IPS-18c (cell line): Measurements from ENCODE around the gene PRKG1.
A peak's percentile ranks its signal among the peaks of the same experiment; 100 is the strongest.

Experiments used
- H3K4me3 ChIP-seq: 2 replicates; pipeline ENCODE4 v1.7.0; 2013; ENCODE audit warnings: low read depth, mild to moderate bottlenecking, low read length, moderate library complexity; ENCODE audit not compliant: insufficient read depth
- H3K9me3 ChIP-seq: one replicate; pipeline ENCODE4 v1.6.1; 2013; ENCODE audit warnings: mild to moderate bottlenecking, low read length, moderate library complexity; ENCODE audit not compliant: control insufficient read depth, insufficient read depth

PRKG1 gene

GRCh38 chr10:51074238-51075028 lies at the start of gene PRKG1:
PRKG1 (plus strand) TSS chr10:51074487.
- Histone ChIP-seq H3K4me3 (peak within 1 kb of the TSS; percentile 68), H3K9me3 (no peaks in the 10 kb centered on the region)

- H3K9me3 ChIP-seq: no peaks in the 10 kb centered on the region
- H3K4me3 ChIP-seq: no peak overlapping the region
These were observed 45.9 kb upstream of the PRKG1 start for GRCh38 chr10:51028420-51028819.

GRCh38 chr10:51029172-51029641 lies 45.1 kb upstream of the PRKG1 start:
- no peaks in the 10 kb centered on the region for H3K9me3 ChIP-seq
- no peak overlapping the region for H3K4me3 ChIP-seq

- Histone ChIP-seq H3K4me3 (no peak overlapping the region), H3K9me3 (no peaks in the 10 kb centered on the region)
These were observed 43.8 kb upstream of the PRKG1 start for GRCh38 chr10:51030480-51030879.

- Histone ChIP-seq H3K4me3 (no peak overlapping the region), H3K9me3 (no peaks in the 10 kb centered on the region)
These were observed 42.3 kb upstream of the PRKG1 start for GRCh38 chr10:51031950-51032349.

- no peak overlapping the region for H3K4me3 ChIP-seq
- H3K9me3 ChIP-seq: no peaks in the 10 kb centered on the region
These were observed 39.5 kb upstream of the PRKG1 start for GRCh38 chr10:51034769-51035168.

GRCh38 chr10:51035344-51035743 lies 38.9 kb upstream of the PRKG1 start:
- Histone ChIP-seq H3K4me3 (no peak overlapping the region), H3K9me3 (no peaks in the 10 kb centered on the region)

- H3K9me3 ChIP-seq: no peaks in the 10 kb centered on the region
These were observed 28.4 kb upstream of the PRKG1 start for GRCh38 chr10:51045871-51046270.

GRCh38 chr10:51046654-51047053 lies 27.6 kb upstream of the PRKG1 start:
- H3K9me3 ChIP-seq: no peaks in the 10 kb centered on the region

More at GRCh38 chr10:51045871-51046270, 28.4 kb upstream of the PRKG1 start:
- no peak overlapping the region for H3K4me3 ChIP-seq

GRCh38 chr10:51047857-51048256 lies 26.4 kb upstream of the PRKG1 start:
- Histone ChIP-seq H3K9me3 (no peaks in the 10 kb centered on the region), H3K4me3 (no peak overlapping the region)

More at GRCh38 chr10:51046654-51047053, 27.6 kb upstream of the PRKG1 start:
- no peak overlapping the region for H3K4me3 ChIP-seq

- Histone ChIP-seq H3K9me3 (no peaks in the 10 kb centered on the region), H3K4me3 (no peak overlapping the region)
These were observed 25.5 kb upstream of the PRKG1 start for GRCh38 chr10:51048792-51049191.

GRCh38 chr10:51052163-51052562 lies 22.1 kb upstream of the PRKG1 start:
- Histone ChIP-seq H3K4me3 (no peak overlapping the region), H3K9me3 (no peaks in the 10 kb centered on the region)

GRCh38 chr10:51057925-51058324 lies 16.4 kb upstream of the PRKG1 start:
- Histone ChIP-seq H3K4me3 (no peak overlapping the region), H3K9me3 (no peaks in the 10 kb centered on the region)

GRCh38 chr10:51063166-51063565 lies 11.1 kb upstream of the PRKG1 start:
- no peaks in the 10 kb centered on the region for H3K9me3 ChIP-seq

GRCh38 chr10:51063659-51064535 lies 10.4 kb upstream of the PRKG1 start:
- Histone ChIP-seq H3K9me3 (no peaks in the 10 kb centered on the region), H3K4me3 (no peak overlapping the region)

More at GRCh38 chr10:51063166-51063565, 11.1 kb upstream of the PRKG1 start:
- H3K4me3 ChIP-seq: no peak overlapping the region

- H3K9me3 ChIP-seq: no peaks in the 10 kb centered on the region
- H3K4me3 ChIP-seq: no peak overlapping the region
These were observed 8.1 kb upstream of the PRKG1 start for GRCh38 chr10:51066231-51066630.

- no peak overlapping the region for H3K4me3 ChIP-seq
- H3K9me3 ChIP-seq: no peaks in the 10 kb centered on the region
These were observed 2.1 kb upstream of the PRKG1 start for GRCh38 chr10:51072210-51072609.

- H3K4me3 ChIP-seq: peak overlapping the region; percentile 68
- H3K9me3 ChIP-seq: no peaks in the 10 kb centered on the region
These were observed 1.3 kb upstream of the PRKG1 start for GRCh38 chr10:51072921-51073434.
